ENCODE measurements around the gene MFGE8.

Gene MFGE8

DNA sequence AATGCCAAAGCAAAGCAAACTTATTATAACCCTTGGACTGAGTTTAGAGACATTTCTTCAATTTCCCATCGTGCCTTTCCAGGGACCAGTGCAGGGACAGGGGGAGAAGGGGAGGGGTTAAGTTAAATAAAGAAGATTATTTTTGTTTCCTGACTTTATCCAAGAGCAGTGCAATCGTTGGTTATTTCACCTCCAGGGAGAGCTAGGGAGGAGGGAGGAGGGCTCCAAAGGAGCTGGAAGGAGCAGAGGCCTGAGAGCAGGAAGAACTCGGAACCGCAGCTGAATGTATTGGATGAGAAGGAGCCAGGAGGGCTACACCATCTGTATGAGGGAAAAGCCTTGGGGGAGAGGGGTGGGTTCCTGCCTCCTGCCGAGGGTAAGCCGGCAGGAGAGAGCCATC is 38.5 kb downstream of the MFGE8 start:
- TF ChIP-seq, protein P1, sequence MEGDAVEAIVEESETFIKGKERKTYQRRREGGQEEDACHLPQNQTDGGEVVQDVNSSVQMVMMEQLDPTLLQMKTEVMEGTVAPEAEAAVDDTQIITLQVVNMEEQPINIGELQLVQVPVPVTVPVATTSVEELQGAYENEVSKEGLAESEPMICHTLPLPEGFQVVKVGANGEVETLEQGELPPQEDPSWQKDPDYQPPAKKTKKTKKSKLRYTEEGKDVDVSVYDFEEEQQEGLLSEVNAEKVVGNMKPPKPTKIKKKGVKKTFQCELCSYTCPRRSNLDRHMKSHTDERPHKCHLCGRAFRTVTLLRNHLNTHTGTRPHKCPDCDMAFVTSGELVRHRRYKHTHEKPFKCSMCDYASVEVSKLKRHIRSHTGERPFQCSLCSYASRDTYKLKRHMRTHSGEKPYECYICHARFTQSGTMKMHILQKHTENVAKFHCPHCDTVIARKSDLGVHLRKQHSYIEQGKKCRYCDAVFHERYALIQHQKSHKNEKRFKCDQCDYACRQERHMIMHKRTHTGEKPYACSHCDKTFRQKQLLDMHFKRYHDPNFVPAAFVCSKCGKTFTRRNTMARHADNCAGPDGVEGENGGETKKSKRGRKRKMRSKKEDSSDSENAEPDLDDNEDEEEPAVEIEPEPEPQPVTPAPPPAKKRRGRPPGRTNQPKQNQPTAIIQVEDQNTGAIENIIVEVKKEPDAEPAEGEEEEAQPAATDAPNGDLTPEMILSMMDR (IDR thresholded peaks at IDR 0.05; ENCODE audit: low read depth, low read length, missing control alignments) = no peak
- in situ Hi-C loops (cut with HindIII; ENCODE audit: low sequenced_read_pairs) = no loop called here
- H3K4me3 ChIP-seq (ENCODE audit: low read depth, low read length) = no peak overlapping the region
- no peak for DNase-seq (ENCODE audit: low read depth)

DNA sequence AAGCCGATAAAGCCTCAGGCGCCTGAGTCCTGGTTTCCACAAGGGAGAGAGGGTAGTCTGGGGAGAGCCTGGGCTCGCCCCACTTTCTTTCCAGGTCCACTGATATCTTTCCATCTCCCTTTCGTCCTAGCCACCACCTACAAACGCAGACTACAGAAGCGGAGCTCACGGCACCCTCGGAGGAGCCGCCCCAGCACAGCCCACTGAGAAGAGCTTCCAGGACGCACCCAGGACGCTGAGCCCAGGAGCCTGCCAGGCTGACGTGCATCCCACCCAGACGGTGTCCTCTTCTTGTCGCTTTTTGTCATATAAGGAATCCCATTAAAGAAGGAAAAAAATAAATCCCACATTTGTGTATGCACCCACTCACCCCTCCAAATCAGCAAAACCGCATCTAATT is 38.9 kb downstream of the MFGE8 start:
- TF ChIP-seq, protein P1 (IDR thresholded peaks at IDR 0.05; ENCODE audit: low read depth, low read length, missing control alignments) = no peak
- DNase-seq (ENCODE audit: low read depth) = no peak
- in situ Hi-C loops (cut with HindIII; ENCODE audit: low sequenced_read_pairs) = no loop called here
- H3K4me3 ChIP-seq (ENCODE audit: low read depth, low read length) = no peak overlapping the region

DNA sequence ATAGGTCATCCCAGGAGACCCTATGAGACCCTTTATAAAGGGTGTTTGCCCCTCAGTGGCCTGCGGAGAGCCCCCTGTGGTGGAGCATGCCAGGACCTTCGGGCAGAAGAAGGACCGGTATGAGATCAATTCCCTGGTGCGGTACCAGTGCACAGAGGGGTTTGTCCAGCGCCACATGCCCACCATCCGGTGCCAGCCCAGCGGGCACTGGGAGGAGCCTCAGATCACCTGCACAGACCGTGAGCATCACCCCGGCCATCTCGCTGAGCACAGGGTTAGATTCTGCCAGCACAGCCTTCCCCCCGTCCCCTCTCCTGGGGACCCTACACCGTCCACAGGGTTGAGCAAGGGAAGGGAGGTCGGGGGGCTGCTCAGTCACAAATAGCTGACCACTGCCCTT is 39.4 kb downstream of the MFGE8 start:
- TF ChIP-seq, protein P1 (IDR thresholded peaks at IDR 0.05; ENCODE audit: low read depth, low read length, missing control alignments) = no peak
- no peak overlapping the region for H3K4me3 ChIP-seq (ENCODE audit: low read depth, low read length)
- in situ Hi-C loops (cut with HindIII; ENCODE audit: low sequenced_read_pairs) = no loop called here
- DNase-seq (ENCODE audit: low read depth) = no peak

DNA sequence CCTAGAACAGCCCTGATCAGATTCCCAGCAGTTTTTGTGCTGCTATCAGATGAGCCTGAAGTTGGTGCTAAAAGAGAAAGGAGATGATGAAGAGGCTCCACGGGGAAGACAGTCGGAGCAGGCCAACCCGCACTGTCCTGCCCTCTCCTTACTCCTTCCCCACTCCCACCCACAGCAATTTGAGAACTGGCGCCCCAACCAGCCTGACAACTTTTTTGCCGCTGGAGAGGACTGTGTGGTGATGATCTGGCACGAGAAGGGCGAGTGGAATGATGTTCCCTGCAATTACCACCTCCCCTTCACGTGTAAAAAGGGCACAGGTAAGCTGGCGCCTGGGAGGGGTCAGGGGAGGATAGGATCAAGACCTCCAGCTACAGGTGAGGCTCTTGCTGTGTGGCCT is 40.5 kb downstream of the MFGE8 start:
- TF ChIP-seq, protein P1 (IDR thresholded peaks at IDR 0.05; ENCODE audit: low read depth, low read length, missing control alignments) = no peak

GRCh38 chr15:88872106-88872505 is 41.1 kb downstream of the MFGE8 start:
- in situ Hi-C loops (cut with HindIII; ENCODE audit: low sequenced_read_pairs) = no loop called here
- no peak overlapping the region for H3K4me3 ChIP-seq (ENCODE audit: low read depth, low read length)
- TF ChIP-seq, protein P1 (IDR thresholded peaks at IDR 0.05; ENCODE audit: low read depth, low read length, missing control alignments) = no peak
- no peak for DNase-seq (ENCODE audit: low read depth)

More for the DNA sequence above, 40.5 kb downstream of the MFGE8 start:
- no peak overlapping the region for H3K4me3 ChIP-seq (ENCODE audit: low read depth, low read length)
- no peak for DNase-seq (ENCODE audit: low read depth)
- in situ Hi-C loops (cut with HindIII; ENCODE audit: low sequenced_read_pairs) = no loop called here

DNA sequence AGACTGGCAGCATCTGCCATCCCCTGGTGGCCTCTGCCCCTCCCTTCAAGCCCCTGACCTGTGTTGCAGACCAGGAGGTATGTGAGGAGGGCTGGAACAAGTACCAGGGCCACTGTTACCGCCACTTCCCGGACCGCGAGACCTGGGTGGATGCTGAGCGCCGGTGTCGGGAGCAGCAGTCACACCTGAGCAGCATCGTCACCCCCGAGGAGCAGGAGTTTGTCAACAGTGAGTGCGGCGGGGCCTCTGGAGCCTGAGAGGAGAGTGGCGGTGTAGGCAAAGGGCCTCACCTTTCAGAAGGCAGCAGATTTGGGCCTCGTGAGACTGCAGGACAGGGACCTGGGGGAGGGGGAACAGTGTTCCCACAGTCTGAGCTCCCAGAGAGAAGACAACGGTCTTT is 41.9 kb downstream of the MFGE8 start:
- in situ Hi-C loops (cut with HindIII; ENCODE audit: low sequenced_read_pairs) = no loop called here
- TF ChIP-seq, protein P1 (IDR thresholded peaks at IDR 0.05; ENCODE audit: low read depth, low read length, missing control alignments) = no peak
- no peak for DNase-seq (ENCODE audit: low read depth)
- H3K4me3 ChIP-seq (ENCODE audit: low read depth, low read length) = no peak overlapping the region
